OCI-LY1 (cell line): ENCODE measurements around the gene IL22RA2.

ENCODE experiments used
- CTCF ChIP-seq: fragments of 200-600 bp; sonication (generic), shearing (Covaris generic); IDR thresholded peaks from 2 replicates; pipeline ENCODE4 v1.5.1; 2017; ENCODE audit warnings: mild to moderate bottlenecking, antibody characterized with exemption, low read length, moderate library complexity, mixed read lengths
- EZH2 ChIP-seq: fragments of 200-600 bp; sonication (generic), shearing (Covaris generic); IDR thresholded peaks from 2 replicates; pipeline ENCODE4 v1.8.0; 2017; ENCODE audit warnings: borderline replicate concordance, mixed run types, mild to moderate bottlenecking, antibody characterized with exemption, low read length, moderate library complexity, mixed read lengths

- TF ChIP-seq CTCF: no peak
- TF ChIP-seq EZH2: no peak
Measured at GRCh38 chr6:137133122-137133521, 40.3 kb downstream of the IL22RA2 start.
